GM12891 (cell line): ENCODE data around the gene KDM4C.

Source experiments
- DNase-seq: peaks from one replicate; pipeline ENCODE4 v3.0.0; 2011; ENCODE audit warnings: low spot score; ENCODE audit not compliant: insufficient read length
- FAIRE-seq: peaks from 2 replicates; lab custom pipeline; 2011; peaks lifted over from hg19 to GRCh38; lab: Jason Lieb, UNC
- PAX5 ChIP-seq: IDR thresholded peaks from 2 replicates; pipeline ENCODE4 v1.6.1; 2011; ENCODE audit warnings: low read length, moderate library complexity, mild to moderate bottlenecking; ENCODE audit not compliant: insufficient read depth, severe bottlenecking
- POLR2A ChIP-seq: IDR thresholded peaks from 2 replicates; pipeline ENCODE4 v1.6.1; 2011; ENCODE audit warnings: low read depth, low read length, control low read depth
- POLR2AphosphoS5 ChIP-seq: IDR thresholded peaks from 2 replicates; pipeline ENCODE4 v1.6.1; 2011; ENCODE audit warnings: low read depth, low read length, control low read depth
- POU2F2 ChIP-seq: IDR thresholded peaks from 2 replicates; pipeline ENCODE4 v1.6.1; 2011; ENCODE audit warnings: low read depth, mild to moderate bottlenecking, control low read depth, low read length, moderate library complexity
- SPI1 ChIP-seq: IDR thresholded peaks from 2 replicates; pipeline ENCODE4 v1.6.1; 2011; ENCODE audit warnings: low read depth, low read length, control low read depth
- TAF1 ChIP-seq: IDR thresholded peaks from 2 replicates; pipeline ENCODE4 v1.6.1; 2011; ENCODE audit warnings: low read depth, low read length, control low read depth

The KDM4C gene

GRCh38 chr9:6922124-6922676 is 164.4 kb downstream of the KDM4C start:
- no peak for FAIRE-seq
- no peak for DNase-seq
- TF ChIP-seq TAF1 (no peak), PAX5 (no peak), SPI1 (no peak), POU2F2 (no peak), POLR2AphosphoS5 (no peak), POLR2A (no peak)

GRCh38 chr9:6922680-6923079 is 164.9 kb downstream of the KDM4C start:
- FAIRE-seq (no peak), DNase-seq (no peak)
- TF ChIP-seq POLR2AphosphoS5 (no peak), POLR2A (no peak), POU2F2 (no peak), PAX5 (no peak), SPI1 (no peak), TAF1 (no peak)

DNA sequence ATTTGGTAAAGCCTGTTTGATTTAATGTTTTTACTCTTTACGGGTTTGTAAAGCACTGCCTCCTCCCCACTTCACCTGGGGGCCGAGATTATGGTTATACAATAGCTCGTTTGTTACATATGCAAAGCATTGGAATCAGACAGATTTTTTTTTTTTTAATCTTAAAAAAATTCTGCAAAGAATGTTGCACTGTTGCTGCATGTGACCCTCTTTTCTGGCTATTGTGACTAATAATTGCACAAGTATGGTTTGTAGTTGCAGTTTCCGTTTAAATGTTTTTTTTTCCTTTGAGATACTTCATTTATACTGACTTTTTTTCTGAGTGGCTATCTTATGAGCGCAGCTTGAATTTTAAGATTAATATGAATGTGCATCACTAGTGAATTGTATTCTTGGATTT is 165.3 kb downstream of the KDM4C start:
- TF ChIP-seq POU2F2 (no peak), TAF1 (no peak), SPI1 (no peak), PAX5 (no peak), POLR2A (no peak), POLR2AphosphoS5 (no peak)
- DNase-seq (no peak), FAIRE-seq (no peak)

- no peak for FAIRE-seq
- no peak for DNase-seq
- TF ChIP-seq POLR2A: no peak
- TF ChIP-seq POLR2AphosphoS5: no peak
- no peak for TF ChIP-seq TAF1
- TF ChIP-seq POU2F2: no peak
- TF ChIP-seq SPI1: no peak
- no peak for TF ChIP-seq PAX5
These were observed 166.4 kb downstream of the KDM4C start for GRCh38 chr9:6924149-6924548.

DNA sequence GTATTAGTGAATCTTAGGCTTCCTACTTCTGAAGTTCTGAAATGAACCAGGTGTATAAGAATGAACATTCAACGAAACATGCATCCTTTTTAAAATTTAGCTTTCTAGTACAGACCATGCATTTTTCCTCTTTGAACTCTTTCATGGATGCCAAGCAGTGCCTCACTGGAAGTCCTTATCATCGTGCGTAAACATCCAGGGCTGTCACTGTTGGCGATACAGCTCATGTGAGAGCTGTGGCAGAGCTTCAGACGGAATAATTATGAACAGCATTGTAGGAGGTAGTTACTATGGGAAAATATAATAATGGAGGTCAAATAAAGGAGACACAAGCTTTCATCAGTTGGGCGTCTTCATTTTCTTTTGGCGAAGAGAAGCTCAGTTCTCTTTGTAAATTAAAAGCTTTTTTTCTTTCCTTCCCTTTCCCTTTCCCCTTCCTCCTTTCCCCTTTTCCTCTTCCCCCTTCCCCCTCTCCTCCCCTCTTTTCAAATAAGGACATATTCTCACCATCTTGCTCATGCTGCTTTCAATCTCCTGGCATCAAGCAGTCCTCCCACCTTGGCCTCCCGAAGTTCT is 167.3 kb downstream of the KDM4C start:
- TF ChIP-seq POLR2AphosphoS5 (no peak), SPI1 (no peak), TAF1 (no peak), PAX5 (no peak), POU2F2 (no peak), POLR2A (no peak)
- FAIRE-seq: no peak
- DNase-seq: no peak

DNA sequence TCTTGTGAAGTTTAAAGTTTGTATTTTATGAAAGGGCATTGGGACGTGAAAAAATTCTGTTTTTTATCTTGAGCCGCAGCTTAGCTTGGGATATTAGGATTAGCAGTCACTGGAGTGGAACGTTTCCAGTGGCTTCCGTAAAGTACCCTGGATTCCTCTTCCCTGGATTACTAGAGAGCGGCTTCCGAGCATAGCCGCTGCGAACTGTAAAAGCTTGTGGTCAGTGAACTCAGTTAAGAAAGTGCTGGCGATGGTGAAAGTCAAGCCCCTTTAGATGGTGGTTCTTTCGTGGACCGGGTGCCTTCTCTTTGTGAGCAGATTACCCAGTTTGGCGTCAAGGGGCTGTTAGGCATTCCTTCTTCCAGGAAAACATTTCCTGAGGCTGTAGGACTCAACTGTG is 168.1 kb downstream of the KDM4C start:
- TF ChIP-seq POLR2A (no peak), POU2F2 (no peak), POLR2AphosphoS5 (no peak), SPI1 (no peak), TAF1 (no peak), PAX5 (no peak)
- DNase-seq (no peak), FAIRE-seq (no peak)

DNA sequence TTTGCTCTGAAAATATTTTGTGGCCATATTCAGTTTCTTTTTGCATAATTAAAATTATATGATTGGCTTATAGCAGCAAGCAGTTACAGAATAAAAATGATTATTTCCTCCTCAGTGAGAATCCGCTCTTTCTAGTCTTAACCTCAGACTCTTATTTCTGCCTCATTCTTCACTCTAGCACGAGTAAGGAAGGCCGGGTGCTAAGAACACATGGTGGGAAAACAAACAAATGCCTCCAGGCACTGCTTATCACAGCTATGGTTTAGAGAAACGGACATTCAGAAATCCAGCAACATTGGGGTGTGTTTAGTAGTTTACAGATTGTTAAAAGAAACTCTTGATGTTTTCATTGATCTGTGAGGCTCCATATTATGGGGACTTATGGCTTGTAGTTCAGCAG is 168.7 kb downstream of the KDM4C start:
- DNase-seq (no peak), FAIRE-seq (no peak)
- TF ChIP-seq POLR2A (no peak), PAX5 (no peak), SPI1 (no peak), POU2F2 (no peak), TAF1 (no peak), POLR2AphosphoS5 (no peak)

GRCh38 chr9:6927838-6928237 is 170.1 kb downstream of the KDM4C start:
- TF ChIP-seq POLR2AphosphoS5: no peak
- TF ChIP-seq POLR2A: no peak
- TF ChIP-seq PAX5: no peak
- TF ChIP-seq POU2F2: no peak
- no peak for TF ChIP-seq TAF1
- no peak for TF ChIP-seq SPI1
- FAIRE-seq (no peak), DNase-seq (no peak)

DNA sequence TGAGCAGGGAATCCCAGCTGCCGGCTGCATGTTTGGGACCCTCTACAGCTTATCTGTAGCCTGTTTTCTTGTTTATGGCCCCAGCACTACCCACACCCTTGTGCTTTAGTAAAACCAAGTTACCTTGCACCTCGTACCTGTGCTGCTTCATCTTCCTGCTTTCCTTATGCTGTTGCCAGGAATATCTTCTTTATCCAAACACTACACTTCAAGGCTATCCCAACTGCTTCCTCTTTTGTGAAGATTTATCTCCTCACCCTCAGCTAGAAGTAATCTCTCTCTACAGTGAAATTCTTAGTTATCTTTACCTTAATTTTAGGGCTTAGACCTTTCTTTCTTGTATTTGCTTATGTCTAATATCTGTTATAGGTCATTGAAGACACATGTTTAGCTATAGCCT is 171.1 kb downstream of the KDM4C start:
- no peak for DNase-seq
- FAIRE-seq: no peak
- TF ChIP-seq POLR2A (no peak), POLR2AphosphoS5 (no peak), TAF1 (no peak), PAX5 (no peak), POU2F2 (no peak), SPI1 (no peak)

GRCh38 chr9:6929441-6930215 is 171.9 kb downstream of the KDM4C start:
- FAIRE-seq (no peak), DNase-seq (no peak)
- TF ChIP-seq POLR2A (no peak), POU2F2 (no peak), SPI1 (no peak), PAX5 (no peak), TAF1 (no peak), POLR2AphosphoS5 (no peak)
